ENCODE measurements around the gene CD93.

Gene CD93

DNA sequence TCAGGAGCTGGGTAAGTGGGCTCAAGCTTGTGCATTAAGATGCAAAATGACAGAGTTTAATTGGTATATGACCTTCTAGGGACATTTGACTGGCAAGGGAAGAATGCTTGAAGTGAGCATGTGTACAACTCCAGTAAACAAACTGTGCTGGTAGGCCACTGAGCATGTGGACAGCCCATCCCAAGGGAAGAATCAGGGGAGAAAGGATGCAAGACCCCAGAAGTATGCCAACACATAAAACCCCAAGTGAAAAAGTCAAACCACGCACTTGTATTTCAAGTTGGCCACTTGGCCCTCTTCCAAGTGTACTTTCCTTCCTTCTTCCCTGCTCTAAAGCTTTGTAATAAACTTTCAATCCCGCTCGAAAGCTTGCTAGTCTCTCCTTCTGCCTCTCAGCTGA is 26.3 kb downstream of the CD93 start:
- no peak for DNase-seq (ENCODE audit: low read depth)

DNA sequence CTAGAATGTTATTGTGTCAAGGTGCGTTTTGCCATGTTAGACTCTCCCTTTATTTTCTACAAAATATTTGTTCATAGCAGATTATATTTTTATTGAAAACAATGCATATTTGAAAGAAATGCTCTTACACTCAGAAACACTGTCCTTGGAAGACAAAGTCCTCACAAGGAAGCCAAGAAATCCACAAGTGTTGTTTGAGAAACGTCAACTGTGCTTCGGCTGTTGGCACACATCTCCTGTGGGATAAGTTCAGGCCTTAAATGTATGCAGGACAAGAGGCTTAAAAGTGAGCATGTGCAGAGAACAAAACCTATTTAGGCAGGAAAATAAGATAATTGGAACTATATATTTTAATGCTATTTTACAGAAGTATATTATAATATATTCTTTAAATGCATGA is 27.1 kb downstream of the CD93 start:
- no peak for DNase-seq (ENCODE audit: low read depth)

DNA sequence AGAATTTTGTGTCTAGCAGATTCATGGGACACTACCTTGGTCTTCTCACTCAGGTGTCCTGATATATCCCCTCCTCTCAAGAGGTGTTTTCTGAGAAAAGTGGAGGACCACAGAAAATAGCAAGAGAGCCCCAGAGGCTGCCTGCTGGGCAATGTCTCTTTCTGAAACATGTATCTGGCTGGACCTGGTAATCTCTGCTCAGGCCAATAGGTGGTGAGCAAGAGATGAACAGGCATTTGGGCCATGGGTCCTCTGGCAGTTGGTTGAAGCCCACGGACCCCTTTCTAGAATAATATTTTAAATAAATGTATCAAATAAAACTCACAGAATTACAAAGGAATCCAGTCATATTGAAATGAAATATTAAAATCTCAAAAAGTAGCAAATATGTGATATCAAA is 27.9 kb downstream of the CD93 start:
- DNase-seq (ENCODE audit: low read depth), result no peak

DNA sequence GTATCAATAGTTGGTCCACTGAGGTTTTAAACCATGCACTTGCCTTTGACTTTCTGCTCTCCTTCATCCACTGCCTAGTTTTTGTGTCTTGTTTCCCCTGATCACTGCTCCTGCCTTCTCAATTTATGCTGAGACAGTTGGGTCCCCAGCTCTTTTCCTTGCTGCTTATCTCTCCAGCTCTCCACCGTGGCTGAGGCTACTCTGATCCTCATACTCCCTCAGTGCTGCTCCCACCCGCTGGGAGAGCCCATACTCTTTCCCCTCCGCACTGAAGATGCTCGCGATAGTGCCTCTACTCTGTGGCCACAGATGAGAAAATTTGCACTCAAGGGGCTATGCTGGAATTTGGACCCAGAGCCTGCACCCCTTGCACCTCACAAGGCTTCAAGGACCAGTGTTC is 33.2 kb downstream of the CD93 start:
- no peak for DNase-seq (ENCODE audit: low read depth)

DNA sequence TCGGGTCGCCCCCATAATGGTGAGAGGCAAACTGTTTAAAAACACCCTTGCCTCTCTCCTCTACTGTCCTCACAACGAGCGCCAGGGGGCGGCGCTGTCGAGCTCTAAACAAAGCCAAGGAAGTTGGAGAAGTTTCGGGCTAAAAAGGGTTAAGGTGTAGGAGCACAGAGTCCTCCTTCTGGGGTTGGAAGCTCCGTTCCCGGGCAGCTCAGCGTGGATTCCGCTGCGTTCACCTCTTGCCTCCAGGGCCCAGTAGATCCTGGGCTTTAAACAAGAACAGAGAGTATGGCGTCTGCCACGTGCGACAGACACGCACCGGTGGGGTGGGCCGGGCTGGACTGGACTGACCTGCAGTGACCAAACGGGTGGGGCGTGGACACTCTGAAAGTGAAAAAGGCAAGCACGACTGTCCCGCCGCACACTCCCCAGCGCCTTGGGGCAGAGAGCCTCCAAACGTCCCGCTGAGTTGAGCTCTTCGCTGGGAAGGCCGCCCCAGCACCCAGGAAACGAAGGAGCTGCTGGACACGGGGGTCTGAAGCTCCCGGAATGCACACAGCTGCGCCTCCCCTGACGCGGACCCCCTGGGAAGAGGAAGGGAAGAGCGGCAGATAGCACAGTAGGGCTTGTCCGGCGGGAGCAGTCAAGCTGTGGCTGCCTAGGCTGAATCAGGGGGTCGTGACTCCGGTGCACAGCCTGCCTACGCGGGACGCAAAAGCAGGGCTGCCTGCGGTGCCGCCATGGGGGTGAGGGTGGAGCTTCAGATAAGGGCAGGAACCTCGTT is 35.1 kb downstream of the CD93 start:
- no peak for DNase-seq (ENCODE audit: low read depth)

DNA sequence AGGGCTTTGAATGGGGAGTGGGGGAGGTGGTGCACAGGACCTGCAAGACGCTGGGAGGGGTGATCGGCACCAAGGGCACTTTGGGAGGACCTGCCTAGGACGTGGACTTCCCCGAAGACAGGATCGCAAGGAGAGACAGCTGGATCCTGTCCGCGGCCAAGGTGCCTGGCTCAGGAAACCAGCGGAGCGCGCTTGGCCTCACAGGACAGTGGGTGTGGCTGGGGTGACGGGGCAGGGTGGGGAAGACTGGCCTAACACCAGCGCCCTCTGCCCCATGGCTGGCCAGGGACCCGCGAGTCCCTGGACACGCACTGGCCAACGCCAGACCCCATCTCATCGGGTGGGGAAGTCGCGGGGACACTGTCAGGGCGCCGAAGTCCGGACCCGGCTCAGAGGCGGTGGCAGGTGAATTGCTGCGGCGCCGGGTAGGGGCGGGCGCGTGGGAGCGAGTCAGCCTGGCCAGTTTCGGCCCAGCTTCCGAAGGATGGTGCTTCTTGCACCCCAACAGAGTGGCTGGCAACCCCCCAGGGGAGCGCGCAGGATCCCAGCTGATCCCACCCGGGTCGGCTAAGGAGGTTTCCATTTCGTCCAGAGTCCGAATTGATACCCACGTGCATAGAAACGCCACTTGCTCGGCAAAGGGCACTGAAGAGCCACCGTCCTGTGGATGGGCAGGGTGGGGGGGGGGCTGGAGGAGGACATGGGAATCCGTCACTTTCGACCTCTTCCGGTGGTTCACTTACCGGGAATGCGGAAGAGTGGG is 35.9 kb downstream of the CD93 start:
- no peak for DNase-seq (ENCODE audit: low read depth)

DNA sequence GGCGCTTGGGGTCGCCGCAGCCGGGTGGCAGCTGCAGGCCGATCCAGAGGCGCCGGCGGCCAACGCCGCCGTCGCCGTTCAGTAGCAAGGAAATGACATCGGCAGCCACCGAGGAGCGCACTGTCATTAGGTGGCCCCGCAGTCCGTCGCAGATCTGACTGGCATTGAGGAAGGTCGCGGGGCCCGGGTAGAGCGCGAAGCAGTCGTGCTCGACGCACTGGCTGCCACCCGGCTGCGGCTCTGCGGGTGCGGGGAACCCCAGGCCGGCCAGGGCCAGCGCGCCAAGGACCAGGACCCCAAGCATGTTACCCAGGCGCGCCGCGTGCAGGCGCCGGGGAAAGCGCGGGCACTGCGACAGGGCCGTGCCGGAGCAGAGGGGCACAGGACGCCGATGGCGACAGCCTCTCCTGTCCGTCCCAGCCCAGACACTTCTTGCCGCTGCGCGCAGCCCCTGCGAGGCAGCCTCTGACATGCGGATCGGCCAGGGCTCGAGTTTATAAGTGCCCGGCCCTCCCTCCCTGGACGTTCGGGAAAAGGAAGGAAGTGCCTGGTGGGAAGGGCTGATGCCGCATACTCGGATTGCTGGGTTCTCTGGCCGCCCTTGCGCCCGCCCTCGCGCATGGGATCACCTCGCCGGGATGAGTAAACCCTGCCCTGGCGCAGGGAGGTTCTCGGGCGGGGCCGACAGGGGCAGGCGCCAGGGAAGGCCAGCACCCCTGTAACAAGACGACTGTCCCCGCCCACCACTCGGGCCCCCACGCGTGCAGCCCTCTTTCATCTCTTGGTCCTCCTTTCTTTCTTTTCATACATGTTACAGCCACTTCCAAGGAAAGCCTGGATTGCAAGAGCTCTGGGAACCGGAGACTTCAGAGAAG is 36.7 kb downstream of the CD93 start, which contains the start of gene THBD:
Gene THBD, minus strand, starts transcription at position 472 of the 875 bp plus-strand sequence. Its CDS starts 168 bp downstream, at position 304.
- DNase-seq (ENCODE audit: low read depth), result no peak

DNA sequence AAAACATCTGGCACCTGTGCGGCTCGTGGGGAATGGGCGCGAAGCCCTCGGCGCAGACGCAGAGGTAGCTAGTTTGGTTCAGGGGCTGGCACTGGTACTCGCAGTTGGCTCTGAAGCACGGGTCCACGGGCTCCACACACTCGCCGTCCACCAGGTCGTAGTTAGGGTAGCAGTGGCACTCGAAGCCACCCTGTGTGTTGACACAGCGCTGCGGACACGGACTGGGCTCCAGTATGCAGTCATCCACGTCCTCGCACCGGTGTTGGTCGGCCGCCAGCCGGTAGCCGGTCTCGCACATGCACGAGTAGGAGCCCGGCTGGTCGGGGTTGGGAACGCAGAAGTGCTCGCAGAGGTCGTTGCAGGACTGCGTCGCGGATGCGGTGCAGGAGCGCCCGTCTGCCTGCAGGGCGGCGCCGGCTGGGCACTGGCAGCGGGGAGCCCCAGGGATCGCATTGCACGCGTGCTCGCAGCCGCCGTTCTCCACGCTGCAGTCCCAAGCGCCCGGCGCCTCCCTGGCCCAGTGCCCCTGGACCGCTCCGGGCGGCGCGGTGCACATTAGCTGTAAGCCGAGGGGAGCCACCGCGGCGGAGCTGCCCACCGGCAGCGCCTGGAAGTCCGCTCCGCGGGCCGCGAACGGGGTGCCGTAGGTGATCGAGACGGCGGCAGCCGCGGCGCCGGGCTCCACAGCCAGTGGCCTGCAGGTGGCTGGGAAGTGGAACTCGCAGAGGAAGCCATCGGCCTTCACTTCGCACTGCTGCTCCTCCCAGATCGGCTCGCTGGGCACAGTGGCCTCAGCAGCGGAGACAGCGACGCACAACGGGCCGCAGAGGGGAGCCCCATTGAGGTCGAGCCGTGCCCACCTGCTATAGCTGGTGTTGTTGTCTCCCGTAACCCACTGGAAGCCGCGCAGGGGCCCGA is 37.6 kb downstream of the CD93 start:
- DNase-seq (ENCODE audit: low read depth), result no peak

DNA sequence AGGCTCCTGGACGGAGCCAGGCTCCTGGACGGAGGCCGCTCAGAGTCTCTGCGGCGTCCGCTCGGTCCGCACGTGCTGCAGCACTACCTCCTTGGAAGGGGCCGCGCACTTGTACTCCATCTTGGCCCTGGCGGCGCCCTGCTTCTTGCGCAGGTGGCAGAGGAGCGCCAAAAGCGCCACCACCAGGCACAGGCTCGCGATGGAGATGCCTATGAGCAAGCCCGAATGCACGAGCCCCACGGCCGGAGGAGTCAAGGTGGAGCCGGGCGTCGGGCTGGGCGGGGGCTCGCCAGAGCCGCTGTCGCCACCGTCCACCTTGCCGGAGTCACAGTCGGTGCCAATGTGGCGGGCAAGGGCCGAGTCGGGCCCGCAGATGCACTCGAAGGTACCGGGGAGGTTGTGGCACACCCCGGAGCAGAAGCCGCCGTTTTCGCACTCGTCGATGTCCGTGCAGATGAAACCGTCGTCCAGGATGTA is 38.3 kb downstream of the CD93 start:
- no peak for DNase-seq (ENCODE audit: low read depth)

DNA sequence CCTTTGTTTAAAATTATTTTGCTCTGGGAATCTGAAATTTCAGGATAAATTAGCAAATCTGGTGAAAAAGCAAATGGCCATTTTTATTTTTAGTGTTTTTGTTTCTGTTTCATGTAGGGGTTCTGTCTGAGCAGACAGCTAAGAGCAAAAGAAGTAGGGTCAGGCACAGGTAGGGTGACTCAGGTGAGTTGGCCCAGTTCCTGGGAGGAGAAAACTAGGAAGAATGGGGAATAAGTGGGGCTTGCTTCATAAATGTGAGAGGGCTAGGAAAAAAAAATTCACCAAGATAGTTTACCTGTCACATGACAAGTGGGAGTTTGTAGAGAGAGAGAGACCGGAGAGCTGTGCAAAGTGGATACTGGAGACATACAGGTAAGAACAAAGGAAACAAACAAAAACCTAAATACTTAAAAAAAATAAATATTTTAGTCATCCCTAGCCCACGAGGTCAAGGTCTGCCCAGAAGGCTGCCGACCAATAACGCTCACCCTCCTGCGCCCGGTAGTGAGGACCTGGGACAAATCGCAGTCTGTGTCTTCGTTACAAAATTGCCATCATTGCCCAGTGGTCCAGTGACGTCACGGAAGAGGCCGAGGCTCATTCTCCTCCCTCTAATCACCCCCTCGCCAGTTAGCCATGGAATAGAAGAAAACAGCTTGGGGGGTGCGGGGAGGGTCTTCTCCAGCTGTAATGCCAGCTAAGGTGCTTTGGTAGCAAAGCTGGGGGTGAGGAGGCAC is 39.0 kb downstream of the CD93 start:
- no peak for DNase-seq (ENCODE audit: low read depth)

DNA sequence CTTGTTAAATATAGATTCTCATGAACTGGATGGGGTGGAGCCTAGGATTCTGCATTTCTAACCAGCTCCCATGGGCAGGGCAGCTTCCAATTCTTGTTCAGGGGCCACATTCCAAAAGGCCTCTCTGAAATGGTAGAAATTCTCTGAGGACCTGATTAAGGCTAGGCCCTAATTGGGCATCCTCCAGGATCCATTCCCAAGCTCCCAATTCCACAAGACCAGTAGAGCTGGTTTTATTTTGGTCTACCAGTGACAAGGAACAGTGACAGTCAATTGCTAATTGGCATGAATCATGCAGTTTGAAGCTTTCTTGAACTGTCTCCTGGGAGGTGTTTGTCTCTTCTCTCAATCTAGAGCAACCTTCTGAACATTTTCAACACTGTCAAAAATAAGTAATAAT is 39.7 kb downstream of the CD93 start:
- no peak for DNase-seq (ENCODE audit: low read depth)

DNA sequence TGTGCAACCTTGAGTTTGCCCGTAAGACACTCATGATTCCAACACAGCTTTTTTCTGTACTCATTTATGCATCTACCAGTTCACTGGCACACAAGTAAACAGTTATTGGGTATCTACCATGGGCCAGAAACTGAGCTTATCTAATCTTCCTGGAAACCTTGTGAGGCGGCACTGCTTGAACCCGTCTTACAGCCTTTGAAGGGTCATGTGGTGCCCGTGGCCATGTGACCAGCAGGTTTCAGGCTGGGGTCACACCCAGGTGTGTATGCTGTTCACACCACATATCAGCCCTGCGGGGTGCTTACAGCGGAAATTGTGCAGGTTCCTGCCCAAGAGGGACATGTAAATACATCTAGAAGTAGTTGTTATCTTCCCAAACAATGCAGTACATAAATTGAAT is 42.7 kb downstream of the CD93 start:
- no peak for DNase-seq (ENCODE audit: low read depth)

DNA sequence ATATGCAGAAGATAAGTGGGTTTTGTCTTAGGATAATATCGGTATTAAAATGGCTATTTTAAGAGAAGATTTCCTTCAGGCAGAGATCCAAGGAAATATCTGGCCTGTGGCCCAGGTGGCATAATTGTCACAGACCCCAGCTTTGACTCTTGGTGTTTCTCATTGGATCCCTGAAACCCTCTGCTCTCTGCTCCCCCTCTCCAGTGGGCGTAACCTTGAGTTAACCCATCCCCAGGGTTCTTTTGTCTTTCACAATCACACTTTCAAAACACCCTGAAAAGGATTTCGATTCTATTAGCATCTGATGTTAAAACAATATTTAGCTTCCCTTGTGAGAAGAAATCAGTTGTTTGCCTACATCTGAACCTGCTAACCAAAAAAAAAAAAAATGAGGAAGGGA is 43.9 kb downstream of the CD93 start:
- DNase-seq (ENCODE audit: low read depth), result no peak

DNA sequence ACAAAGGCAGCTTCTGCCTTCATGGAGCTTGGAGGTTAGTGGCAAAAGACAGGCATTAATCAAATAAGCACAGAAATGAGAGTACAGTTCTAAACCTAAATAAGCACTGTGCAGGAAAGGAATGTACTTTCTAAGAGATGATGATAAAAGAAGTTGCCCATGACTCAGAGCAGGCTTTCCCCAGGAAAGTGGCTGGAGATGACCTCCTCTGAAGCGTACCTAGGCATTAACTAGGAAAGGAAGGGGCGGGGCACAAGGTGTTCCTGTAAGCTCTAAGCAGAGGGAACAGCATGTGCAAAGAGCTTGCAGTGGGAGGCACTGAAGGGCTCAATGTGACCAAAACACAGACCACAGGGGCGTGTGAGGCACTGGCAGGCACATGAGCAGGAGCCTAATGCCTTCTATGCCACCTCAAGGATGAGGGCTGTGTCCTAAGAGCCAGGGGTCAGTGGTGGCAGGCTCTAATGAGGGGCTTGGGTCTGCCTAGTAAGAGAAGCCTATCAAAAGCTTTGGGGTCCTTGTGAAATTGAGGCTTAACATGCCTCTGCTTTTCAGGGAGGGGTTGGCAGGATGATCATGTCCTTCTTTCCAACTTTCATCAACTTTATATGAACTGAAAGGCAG is 46.1 kb downstream of the CD93 start:
- DNase-seq (ENCODE audit: low read depth), result no peak

DNA sequence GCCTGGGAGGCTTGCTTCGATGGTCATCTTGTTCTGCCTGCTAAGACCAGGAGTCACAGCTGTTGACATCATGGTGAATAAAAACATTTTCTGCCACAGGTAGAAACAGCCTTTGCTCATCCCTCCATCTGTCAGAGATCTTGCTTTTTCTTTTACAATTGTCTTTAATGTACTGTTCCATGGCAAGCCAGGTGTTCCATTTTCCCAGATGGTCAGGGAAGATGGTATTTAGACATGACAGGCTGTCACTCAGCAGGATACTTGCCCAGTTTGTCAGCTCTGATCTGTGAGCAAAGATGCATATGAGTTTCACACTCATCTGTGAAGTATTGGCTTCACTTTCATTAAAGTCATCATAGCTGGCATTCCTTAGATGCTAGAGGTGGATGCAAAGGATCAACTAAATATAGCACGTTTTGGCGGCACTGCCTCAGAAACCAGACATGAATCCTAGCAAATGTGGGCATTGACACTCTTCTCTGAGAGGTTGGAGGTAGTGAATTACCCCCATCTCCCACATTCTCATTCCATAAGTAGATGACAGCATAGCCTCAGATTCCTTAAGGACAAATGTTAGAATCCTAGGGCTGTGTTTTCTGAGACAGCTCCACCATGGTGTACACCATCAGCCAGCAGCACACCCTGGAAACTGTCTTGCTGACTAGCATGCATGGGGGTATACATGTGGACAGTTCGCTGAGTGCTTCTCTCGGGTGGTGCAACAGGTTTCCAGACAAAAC is 46.8 kb downstream of the CD93 start:
- DNase-seq (ENCODE audit: low read depth), result no peak

DNA sequence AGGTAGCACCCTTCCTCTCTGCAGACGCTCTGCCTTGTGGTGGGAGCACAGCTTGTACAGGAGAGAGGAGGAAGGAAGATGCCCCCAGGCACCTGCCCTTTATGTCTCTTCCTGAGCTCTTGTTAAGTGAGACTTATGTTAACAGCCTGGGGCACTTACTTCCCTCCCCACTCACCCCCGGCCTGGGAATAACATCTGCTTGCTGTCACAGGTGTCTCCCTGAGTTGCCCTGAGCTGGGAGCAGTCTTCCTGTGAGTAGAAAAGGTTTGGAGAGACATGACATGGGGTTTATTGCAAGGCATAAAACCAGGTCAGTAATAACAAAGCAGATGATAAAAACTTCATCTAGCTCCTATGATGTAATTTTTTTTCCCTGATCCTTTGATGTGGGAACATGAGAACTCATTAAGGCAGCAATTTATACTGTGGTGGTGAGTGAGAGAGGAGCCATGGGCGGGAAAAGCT is 49.1 kb downstream of the CD93 start:
- DNase-seq (ENCODE audit: low read depth), result no peak

DNA sequence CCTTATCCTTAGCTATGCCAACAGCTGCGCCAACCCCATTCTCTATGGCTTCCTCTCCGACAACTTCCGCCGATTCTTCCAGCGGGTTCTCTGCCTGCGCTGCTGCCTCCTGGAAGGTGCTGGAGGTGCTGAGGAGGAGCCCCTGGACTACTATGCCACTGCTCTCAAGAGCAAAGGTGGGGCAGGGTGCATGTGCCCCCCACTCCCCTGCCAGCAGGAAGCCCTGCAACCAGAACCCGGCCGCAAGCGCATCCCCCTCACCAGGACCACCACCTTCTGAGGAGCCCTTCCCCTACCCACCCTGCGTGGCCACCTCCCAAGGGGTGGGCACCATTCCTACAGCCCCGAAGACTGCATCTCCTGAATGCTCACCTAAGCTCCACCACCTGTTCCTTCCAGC is 49.8 kb downstream of the CD93 start:
- DNase-seq (ENCODE audit: low read depth), result no peak

DNA sequence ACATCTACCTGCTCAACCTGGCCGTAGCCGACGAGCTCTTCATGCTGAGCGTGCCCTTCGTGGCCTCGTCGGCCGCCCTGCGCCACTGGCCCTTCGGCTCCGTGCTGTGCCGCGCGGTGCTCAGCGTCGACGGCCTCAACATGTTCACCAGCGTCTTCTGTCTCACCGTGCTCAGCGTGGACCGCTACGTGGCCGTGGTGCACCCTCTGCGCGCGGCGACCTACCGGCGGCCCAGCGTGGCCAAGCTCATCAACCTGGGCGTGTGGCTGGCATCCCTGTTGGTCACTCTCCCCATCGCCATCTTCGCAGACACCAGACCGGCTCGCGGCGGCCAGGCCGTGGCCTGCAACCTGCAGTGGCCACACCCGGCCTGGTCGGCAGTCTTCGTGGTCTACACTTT is 50.4 kb downstream of the CD93 start:
- no peak for DNase-seq (ENCODE audit: low read depth)

Data from activated T-cell treated with anti-CD3 and anti-CD28 coated beads for 1 hour (primary cell).